ENCODE measurements around the gene MINDY4.

The MINDY4 gene

GRCh38 chr7:30771880-30772425, 736 bp downstream of the MINDY4 start:
- Histone ChIP-seq H3K4me1 (ENCODE audit: control insufficient read depth, insufficient read depth, low read length) (0 out of 2 replicates have a peak, but pooled peaks cover 2% of the 10 kb centered on the region), H3K9me3 (ENCODE audit: control insufficient read depth, insufficient read depth, low read depth, low read length) (no peaks in the 10 kb centered on the region), H3K36me3 (ENCODE audit: control insufficient read depth in 2 of 2, insufficient read depth in 1 of 2, low read length in 2 of 2) (no peaks in the 10 kb centered on the region), H3K4me3 (ENCODE audit: low read depth, low read length) (peak overlapping the region; percentile 67), H3K27ac (ENCODE audit: extremely low read depth, low read depth, low read length) (peak overlapping the region; percentile 56; the same call in 1 of the 2 replicates)
- POLR2A ChIA-PET: no interaction called here
- CTCF ChIA-PET: interaction anchor here (1.0 to 3.0 kb wide), 2 partner anchors 167 to 351 kb away, joined by 4 to 10 read pairs; no protein-coding TSS in a partner anchor
- peak; percentile 25 for TF ChIP-seq ZBTB26 (tag by site-specific recombination; optimal IDR thresholded peaks at IDR 0.05)
- TF ChIP-seq ZNF426 (tag by site-specific recombination; IDR thresholded peaks at IDR 0.05): no peak
- TF ChIP-seq FEZF1 (tag by site-specific recombination; IDR thresholded peaks at IDR 0.05): no peak
- TF ChIP-seq ZNF335 (tag by site-specific recombination; conservative IDR thresholded peaks at IDR 0.05): peak; percentile 89
- TF ChIP-seq ZNF404 (tag by site-specific recombination; IDR thresholded peaks at IDR 0.05): no peak
- TF ChIP-seq KLF10 (tag by site-specific recombination; IDR thresholded peaks at IDR 0.05): no peak
- no peak for TF ChIP-seq AEBP2 (tag by site-specific recombination; IDR thresholded peaks at IDR 0.05; ENCODE audit: borderline replicate concordance)
- no peak for TF ChIP-seq SP7 (tag by site-specific recombination; IDR thresholded peaks at IDR 0.05)
- TF ChIP-seq PRDM1 (tag by site-specific recombination; IDR thresholded peaks at IDR 0.05): no peak
- peak; percentile 88 for TF ChIP-seq GLIS1 (tag by site-specific recombination; IDR thresholded peaks at IDR 0.05)
- TF ChIP-seq ZBTB1 (tag by site-specific recombination; IDR thresholded peaks at IDR 0.05): no peak
- TF ChIP-seq ZNF140 (tag by site-specific recombination; IDR thresholded peaks at IDR 0.05): no peak
- TF ChIP-seq ZNF792 (tag by site-specific recombination; IDR thresholded peaks at IDR 0.05): no peak
- TF ChIP-seq ZFP69B (tag by site-specific recombination; IDR thresholded peaks at IDR 0.05): no peak
- TF ChIP-seq PRDM6 (tag by site-specific recombination; IDR thresholded peaks at IDR 0.05): no peak
- TF ChIP-seq ZNF692 (tag by site-specific recombination; IDR thresholded peaks at IDR 0.05): no peak
- peak; percentile 39; the same call in 1 of the 2 replicates for TF ChIP-seq KLF9 (tag by site-specific recombination; IDR thresholded peaks at IDR 0.05; ENCODE audit: low read depth)
- TF ChIP-seq ZSCAN23 (tag by site-specific recombination; IDR thresholded peaks at IDR 0.05): no peak
- TF ChIP-seq ZNF580 (tag by site-specific recombination; IDR thresholded peaks at IDR 0.05): no peak
- peak; percentile 10; the same call in 1 of the 2 replicates for TF ChIP-seq ZBTB8A (tag by site-specific recombination; IDR thresholded peaks at IDR 0.05)
- no peak for TF ChIP-seq GLI2 (tag by site-specific recombination; IDR thresholded peaks at IDR 0.05; ENCODE audit: borderline replicate concordance, low read depth)
- TF ChIP-seq INSM2 (tag by site-specific recombination; IDR thresholded peaks at IDR 0.05): no peak
- no peak for TF ChIP-seq ZNF23 (tag by site-specific recombination; IDR thresholded peaks at IDR 0.05; ENCODE audit: borderline replicate concordance)
- peak; percentile 43; the same call in 1 of the 2 replicates for TF ChIP-seq ZIC2 (tag by site-specific recombination; IDR thresholded peaks at IDR 0.05)
- TF ChIP-seq ZBTB11 (tag by site-specific recombination; conservative IDR thresholded peaks at IDR 0.05; ENCODE audit: low read depth): no peak
- TF ChIP-seq ZNF302 (tag by site-specific recombination; IDR thresholded peaks at IDR 0.05; ENCODE audit: low read depth): no peak
- TF ChIP-seq ZNF596 (tag by site-specific recombination; IDR thresholded peaks at IDR 0.05): no peak
- no peak for TF ChIP-seq HOXC10 (CRISPR knock-in tag; IDR thresholded peaks at IDR 0.05)
